Uterus (tissue), 2 donors: ENCODE results near the gene KLHL40.

Source experiments
- CTCF ChIP-seq, 4 experiments: fragments of 200-600 bp in 2 of 4; fragments of 450-650 bp in 2 of 4; sonication (generic) in 2 of 4; IDR thresholded peaks; one replicate each; pipeline ENCODE4 v1.5.1; 2016 to 2019; ENCODE audit warnings: antibody characterized with exemption in 4 of 4, mild to moderate bottlenecking in 2 of 4, moderate library complexity in 1 of 4
- POLR2A ChIP-seq, 2 donors: fragments of 450-650 bp; IDR thresholded peaks; one replicate each; pipeline ENCODE4 v1.6.1; 2016; ENCODE audit warnings: antibody characterized with exemption in 2 of 2, mild to moderate bottlenecking in 1 of 2, moderate library complexity in 1 of 2

- no peak for TF ChIP-seq POLR2A (IDR thresholded peaks at IDR 0.05)
- TF ChIP-seq CTCF (IDR thresholded peaks at IDR 0.05), result no peak
Observed at GRCh38 chr3:42663581-42664437, 21.5 kb upstream of the KLHL40 start.
